GM19372 (cell line): ENCODE data around the gene DARS1.
"Not testable (repeated sequence)": the region's sequence is repeated elsewhere in the genome, so short reads cannot be mapped to it uniquely, and the experiment has no call there.

Experiments
- ATAC-seq: cut with Tn5 transposase; IDR thresholded peaks from one replicate; pipeline ENCODE4 v1.9.1; 2021; ENCODE audit warnings: mild to moderate bottlenecking, low read depth, moderate library complexity; ENCODE audit not compliant: unreplicated experiment

The DARS1 gene

DNA sequence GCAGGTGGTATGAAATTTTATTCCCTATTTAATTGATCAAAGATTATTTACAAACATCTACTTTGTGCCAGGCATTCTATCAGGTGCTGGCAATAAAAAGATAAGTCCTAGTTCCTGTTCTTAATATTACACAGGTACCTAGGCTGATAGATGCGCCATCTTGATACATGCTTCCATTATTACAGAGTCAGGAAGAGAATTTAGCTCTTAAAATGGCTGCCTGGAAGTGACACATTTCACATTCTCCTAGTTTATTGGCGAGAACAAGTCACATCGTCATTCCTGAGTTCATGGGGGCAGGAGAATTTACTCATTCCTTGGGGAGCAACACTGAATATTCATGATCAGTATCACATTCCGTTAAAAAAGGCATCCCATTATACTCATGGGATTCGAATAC lies 1.1 kb upstream of the DARS1 start:
- no peak for ATAC-seq

DNA sequence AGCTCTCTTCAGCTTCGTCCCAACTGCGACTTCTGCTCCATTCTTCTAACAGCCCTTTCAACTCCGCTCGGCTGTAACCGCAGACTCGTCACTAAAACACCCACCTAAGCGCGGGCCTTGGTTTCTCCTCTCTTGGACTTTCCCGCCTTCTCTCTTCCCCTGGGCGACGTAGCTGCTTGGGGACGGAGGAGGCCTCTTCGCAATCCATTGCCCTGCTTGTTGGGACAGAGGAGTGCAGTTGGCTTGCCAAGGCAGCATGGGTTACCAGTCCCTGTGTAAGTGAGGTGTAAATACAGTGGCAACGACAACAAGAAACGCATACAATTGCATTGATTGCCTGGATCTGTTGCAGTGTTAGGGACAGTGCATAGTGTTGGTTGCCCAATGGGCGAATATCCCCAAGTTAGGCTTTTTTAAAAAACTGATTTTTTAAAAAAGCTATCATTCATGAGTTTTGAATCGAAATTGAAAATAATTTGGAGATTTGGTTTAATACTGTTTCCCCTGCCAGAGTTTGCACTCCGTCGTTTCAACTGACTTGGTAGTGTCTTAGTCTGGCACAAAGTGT lies 484 bp upstream of the DARS1 start:
- peak; percentile 47 for ATAC-seq

DNA sequence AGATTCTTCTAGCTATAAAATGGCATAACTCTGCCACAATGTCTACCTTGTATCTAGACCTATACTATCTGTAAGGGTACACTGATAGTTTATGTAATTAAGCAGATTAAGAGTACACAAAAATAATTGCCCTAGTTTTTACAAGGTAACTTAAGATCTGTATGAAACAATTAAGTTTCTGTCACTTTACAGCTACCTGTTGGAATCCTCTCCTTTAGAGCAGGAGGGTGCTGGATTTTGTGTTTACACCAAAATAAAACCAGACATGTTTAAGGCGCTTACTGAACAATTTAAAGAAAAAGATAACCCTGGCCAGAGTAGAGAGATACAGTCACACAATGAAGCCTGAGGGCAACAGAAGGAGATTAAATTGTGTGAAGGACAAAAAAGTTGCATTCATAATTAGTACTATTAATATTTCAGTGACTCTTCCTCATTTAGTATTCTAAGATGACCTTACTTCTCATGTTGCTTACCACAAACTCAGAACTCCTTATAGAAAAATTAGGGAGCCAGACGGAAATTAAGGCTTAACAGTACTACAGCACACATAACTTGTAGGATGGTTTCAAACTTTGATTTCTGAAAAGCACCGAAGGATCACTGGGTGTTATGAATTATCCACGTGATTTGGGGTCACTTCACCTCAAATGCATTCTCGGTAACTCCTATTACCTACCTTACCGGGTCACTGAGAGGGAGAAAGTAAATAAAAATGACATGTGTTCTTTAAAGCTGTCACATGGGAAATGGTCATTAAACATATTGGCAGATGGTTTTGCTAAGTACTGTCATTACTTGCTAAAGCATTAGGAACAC lies 1.0 kb downstream of the DARS1 start:
- peak; percentile 33 for ATAC-seq

DNA sequence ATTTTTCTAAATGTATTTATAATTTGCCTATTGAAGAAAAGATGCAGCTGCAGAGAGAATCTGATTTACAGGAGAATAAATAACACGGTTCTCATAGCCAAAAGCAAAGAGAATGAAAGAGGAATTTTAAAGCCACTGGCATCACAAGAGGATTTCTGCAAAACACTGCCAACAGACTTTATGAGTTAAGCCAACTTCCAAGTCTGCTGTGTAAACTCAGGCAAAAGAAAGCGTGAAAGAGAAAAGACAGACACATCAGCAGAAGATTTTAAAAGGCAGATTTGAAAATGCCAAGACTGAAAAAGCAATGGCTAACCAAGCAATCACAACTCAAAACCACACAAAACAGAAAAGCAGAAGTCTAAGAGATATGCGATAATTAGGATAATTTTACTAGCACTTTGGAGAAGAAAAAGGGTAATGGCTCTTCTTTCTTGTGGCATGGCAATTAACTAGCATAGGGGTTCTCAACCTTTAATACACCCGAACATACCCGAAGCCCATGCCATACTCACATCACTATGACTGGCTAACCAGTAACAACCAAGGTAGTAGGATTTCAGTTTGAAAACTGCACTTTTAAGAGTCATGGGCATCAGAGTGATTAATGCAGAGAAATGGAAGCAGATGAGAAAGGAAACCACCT lies 4.9 kb downstream of the DARS1 start:
- ATAC-seq, result no peak

DNA sequence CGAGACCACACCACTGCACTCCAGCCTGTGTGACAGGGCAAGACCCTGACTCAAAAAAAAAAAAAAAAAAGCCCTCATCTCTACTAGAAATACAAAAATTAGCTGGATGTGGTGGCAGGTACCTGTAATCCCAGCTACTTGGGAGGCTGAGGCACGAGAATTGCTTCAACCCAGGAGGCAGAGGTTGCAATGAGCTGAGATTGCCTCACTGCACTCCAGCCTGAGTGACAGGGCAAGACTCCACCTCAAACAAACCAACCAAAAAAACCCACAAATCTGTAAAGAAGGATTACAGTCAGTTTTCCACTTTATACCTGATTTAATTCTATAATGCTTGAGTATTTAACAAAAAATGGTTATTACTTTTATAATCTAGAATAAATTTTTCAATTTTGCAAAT lies 9.7 kb downstream of the DARS1 start:
- ATAC-seq, result no peak

DNA sequence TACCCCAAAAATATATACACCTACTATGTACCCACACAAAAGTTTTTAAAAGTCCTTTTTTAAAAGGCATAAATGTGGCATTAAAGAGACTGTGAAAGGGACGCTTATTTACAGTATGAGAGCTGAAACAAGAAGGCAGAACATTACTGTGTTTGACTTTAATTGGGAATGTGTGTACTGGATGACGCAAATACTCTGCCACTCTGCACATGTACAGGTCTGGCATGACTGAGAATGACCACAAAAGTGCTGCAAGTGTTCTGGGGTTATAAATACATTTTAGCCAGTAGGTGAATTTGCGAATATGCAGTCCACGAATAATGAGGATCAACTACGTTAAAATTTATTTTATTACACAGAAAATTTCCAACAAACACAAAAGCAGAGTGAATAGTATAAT lies 11.4 kb downstream of the DARS1 start:
- ATAC-seq, result no peak

DNA sequence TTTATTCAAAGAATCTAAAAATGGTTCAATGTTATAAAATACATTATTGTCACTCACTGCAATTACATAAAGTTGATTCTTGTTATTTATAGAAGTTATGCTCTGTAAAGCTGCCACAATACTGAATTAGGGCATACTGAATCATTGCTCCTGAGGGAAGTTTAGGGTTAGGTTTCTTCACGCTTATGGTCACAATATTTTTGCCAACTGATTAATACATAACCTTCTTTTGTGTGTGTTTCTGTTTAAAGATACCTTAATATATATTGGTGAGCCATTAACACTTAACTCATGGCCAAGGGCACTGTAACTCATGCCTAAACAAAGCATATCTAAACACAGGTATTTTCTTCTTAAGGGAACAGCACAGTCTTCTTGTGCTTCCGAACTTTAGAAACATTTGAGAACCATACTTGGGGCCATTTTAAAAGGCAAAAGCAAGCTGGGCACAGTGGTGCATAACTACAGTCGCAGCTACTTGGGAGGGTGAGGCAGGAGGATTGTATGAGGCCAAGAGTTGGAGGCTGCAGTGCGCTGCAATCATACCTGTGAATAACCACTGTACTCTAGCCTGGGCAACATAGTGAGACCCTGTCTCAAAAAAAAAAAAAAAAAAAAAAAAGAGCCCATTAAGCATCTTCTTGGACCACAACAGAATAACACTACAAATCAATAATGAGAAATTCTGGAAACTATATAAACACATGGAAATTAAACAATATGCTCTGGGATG lies 15.6 kb downstream of the DARS1 start:
- ATAC-seq, result no peak

DNA sequence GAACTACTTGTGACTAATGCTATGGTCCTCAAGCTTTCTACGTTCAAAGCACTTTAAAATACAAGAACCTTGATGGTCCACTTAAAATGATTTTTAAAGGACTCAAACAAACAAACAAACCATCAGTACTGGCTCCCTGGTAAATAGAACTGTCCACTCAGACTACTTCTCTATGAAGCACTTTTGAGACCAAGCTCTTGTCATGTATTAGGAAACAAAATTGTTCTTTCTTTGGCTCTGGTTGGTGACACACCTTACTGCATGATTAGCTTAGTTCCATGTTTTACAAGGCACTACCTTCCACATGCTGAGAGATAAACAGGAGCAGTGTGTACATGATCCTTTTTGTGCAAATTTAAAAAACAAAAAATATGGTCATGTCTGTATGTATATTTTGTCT lies 19.7 kb downstream of the DARS1 start:
- no peak for ATAC-seq

DNA sequence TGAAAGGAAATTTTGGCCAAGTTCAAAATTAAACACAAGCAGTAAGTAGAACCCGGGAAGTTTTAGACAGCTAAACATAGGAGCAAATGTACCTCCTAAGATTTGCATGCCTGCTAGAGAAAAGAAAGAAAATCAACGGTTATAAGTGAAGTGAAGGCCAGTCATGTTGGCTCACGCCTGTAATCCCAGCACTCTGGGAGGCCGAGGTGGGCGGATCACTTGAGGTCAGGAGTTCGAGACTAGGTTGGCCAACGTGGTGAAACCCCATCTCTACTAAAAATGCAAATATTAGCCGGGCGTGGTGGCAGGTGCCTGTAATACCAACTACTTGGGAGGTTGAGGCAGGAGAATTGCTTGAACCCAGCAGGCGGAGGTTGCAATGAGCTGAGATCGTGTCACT lies 21.0 kb downstream of the DARS1 start:
- not testable (repeated sequence) for ATAC-seq

DNA sequence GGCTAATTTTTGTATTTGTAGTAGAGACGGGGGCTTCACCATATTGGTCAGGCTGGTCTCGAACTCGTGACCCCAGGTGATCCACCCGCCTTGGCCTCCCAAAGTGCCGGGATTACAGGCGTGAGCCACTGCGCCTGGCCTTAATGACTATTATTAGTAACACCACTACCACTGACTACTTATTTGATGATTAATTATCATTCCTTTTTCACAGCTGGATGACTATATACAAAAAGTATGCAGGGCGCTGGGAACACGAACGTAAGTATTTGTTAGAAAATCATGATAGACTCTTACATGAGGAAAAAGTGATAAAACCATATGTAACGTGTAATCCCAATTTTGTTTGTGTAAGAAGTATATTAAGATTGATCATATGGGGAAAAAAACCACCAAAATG lies 21.6 kb downstream of the DARS1 start:
- no peak for ATAC-seq

DNA sequence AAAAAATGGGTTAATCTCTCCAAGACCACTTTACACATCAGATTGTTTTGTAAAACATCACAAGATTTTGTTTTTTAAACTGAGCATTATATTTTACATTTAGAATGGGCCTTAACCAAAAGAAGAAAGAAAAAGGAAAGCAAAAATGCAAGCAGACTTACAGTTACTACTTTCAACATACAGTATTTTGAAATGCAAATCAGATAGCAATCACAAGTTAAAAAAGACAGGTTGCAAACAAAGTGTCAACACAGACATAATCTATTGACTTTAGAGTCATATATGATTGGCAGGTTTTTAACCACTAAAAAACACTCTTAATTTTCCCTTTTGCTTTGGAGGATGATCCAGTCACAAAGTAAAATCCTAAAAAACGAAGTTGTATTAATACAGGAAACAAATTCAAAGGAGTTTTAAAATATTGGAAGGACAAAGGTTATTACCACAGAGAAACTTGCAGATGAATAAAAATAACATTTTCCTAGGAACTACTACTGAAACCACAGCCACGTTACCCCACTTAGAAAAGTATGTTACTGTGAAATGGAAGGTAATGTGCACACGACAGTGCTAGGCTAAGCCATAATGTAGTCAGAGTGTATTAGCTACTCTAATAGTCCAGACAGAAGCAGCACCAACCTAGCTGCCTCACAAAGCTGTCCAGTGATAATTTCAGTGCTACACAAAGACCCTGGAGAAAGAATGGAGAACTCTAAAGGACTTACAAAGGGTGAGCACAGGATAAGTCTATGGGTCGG lies 22.9 kb downstream of the DARS1 start:
- ATAC-seq, result no peak

DNA sequence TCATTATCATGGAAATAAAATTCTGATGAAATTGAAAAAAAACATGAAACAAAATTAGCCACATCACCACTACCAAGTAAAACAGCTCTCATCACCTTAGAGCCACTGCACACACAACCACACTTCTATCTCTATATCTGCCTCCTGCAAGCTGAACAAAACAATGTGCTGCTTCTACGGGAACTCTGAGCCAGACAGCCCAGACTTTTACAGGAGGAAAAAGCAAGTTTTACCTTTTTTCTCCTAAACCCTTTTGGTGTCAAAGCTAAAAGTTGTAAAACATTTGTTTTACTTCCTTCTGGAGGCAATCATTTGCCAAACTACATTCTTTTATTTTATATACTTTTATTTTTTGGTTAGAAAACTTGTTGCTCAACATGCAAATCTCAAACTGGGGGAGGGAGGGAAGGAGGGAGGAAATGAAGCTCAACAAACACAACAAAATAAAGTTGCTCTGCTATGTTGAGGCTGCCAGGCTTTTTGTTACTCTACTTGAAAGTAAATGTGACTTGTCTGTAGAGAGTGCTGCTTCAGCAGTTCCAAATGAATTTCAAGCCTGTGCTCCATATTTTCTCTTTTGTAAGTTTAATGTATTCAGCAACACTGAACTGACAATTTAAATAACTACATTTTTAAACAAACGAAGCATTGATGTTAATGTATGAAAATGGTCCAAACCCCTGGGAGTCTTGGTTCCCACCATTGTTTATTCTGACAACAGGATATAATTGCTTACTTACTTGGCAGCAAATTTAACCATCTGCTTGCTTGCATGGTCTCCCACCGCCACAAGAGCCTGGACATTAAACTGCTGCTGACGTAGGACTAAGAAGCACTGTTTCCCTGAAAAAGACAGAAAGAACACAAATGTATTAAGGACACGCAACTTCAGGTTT lies 24.5 kb downstream of the DARS1 start:
- no peak for ATAC-seq

DNA sequence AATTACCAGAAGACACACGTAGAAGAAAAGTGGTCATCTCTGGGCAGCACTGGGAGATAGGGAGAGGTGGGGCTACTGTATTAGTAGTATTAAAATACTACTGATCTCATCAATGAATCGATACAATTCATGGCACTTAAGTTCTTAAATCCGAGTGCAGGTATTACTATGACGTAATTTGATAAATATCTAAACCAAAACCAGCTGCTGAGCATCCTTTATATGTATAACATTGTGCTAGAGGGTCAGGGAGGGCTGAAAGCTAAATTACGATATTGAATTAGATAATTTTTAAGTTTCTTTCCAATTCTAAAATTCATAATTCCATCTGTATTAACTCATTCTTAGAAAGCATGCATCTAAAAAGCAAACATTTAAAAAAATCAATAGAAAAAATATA lies 25.3 kb downstream of the DARS1 start:
- ATAC-seq, result no peak

DNA sequence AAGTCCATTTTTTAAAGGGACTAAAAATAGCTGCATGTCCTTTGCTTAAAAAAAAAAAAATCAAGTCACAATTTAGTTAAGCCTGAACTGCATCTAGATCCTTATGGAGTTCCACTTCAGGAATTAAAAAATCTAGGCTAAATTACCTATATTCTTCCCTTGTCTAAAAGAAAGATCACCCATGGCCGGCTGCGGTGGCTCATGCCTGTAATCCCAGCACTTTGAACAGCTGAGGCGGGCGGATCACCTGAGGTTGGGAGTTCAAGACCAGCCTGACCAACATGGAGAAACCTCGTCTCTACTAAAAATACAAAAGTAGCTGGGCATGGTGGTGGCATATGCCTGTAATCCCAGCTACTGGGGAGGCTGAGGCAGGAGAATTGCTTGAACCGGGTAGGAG lies 26.5 kb downstream of the DARS1 start:
- not testable (repeated sequence) for ATAC-seq

DNA sequence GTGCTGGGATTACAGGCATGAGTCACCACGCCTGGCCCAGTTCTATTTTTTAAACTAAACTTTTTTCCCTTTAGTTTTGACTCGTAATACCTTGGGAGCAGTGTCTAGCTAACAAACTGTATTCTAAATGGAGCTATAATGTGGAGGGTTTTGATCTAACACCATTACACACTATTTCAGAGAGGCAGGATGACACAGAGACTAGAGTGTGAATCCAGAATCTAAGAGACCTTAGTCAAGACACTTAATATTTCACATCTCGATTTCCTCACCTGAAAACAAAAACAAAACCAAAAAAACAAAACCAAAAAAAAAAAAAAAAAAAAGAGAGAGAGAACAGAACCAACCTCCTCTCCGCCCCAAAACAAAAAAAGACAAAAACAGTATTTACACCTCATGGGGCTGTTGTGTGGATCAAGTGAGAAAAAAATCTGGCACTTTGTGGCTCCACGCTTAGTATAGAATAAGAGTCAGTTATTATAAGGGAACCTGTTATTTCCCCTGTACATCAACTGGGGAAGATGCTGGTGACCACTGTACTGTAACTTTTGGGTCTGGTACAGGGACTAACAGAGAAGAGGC lies 31.3 kb downstream of the DARS1 start:
- no peak for ATAC-seq

DNA sequence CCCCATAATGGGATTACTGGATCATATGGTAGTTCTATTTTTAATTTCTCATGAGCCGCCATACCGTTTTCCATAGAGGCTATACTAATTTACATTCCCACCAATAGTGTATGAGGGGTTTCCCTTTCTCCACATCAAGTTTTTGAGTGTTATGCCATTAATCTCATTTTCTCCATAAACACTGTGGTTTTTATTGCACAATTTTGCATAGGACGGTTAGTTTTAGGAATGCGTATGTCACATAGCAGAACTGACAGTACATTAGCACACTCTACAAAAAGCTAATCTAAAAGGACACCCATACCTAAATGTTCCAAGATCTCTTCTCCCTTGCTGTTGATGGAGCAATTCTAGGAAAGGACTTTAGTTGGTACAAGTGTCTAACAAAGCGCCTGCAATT lies 32.5 kb downstream of the DARS1 start:
- no peak for ATAC-seq

DNA sequence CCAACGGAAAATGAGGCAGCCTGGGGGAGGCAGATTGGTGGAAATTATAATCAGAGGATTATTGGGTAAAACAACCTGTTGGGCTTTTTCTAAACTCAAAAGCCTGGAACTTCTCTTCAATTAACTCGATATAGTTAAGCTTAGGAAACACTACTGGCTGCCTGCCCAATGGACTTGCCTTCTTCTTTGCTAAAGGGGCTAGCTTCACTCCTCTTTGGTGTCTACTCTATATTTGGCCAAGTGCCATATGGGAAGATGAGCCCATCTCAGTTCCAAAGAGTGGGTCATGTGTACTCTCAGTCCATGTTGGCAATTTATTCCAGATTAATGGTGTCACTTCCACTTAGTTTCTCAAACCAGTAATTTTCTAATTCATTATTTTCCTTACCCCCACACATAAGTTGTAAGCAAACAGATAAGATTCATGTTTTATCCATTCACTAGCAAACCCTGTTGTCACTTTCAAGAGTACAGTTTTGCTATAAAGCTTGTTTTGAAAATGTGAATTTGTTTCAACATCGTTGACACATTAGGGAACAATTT lies 34.3 kb downstream of the DARS1 start:
- no peak for ATAC-seq

DNA sequence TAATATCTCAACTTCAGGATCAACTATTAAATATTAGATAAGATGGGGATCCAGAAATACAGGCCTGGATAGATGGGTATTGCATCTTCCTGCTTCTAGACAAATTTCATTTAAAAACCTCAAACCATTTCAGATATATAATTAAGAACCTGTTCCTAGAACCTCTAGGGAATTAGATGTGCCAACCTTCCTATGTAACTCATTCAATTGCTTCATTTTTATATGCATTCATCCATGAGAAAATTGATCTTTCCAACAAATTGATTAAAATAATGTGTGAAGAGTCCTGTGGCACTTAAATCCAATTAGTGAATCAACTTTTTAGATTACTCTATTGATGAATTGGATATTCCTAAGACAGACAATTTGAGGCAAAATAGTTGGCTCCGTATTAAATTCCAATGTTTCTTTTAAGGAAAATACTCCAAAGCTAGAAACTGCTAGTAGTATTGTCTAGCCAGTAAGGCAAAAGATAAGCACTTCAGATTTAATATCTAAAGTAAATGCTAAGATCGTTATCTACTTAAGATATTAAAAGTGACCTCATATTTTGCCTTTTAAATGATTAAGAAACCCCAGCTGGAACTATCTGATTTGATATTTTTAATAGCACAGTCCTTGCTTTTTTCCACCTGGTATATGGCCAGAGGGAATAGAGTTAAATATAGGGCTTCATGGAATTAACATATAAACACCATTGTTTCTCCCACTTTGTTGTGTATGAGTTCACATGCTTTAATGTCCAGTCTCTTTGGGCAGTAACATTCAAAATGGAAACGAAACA lies 35.8 kb downstream of the DARS1 start:
- no peak for ATAC-seq
